Cardiac fibroblast (primary cell): ENCODE data around the gene FXYD5.

ENCODE experiments used
- DNase-seq, 2 donors: peaks; one replicate each; pipeline versions ENCODE4 v3.0.0 to v3.0.0-alpha.2; 2010; ENCODE audit warnings: low read depth in 2 of 2
- H3K4me3 ChIP-seq, 2 donors: replicated peaks in 1 of 2; 1 replicate in 1 of 2; 2 replicates in 1 of 2; pipeline ENCODE4 v1.5.1; 2011; ENCODE audit warnings: low read depth in 2 of 2, low read length in 2 of 2, mild to moderate bottlenecking in 2 of 2, moderate library complexity in 1 of 2
- TF ChIP-seq, protein P1 (sequence below): IDR thresholded peaks from one replicate; pipeline ENCODE4 v1.5.1; 2011; ENCODE audit warnings: low read depth, mild to moderate bottlenecking, low read length, inconsistent platforms

FXYD5 gene

DNA sequence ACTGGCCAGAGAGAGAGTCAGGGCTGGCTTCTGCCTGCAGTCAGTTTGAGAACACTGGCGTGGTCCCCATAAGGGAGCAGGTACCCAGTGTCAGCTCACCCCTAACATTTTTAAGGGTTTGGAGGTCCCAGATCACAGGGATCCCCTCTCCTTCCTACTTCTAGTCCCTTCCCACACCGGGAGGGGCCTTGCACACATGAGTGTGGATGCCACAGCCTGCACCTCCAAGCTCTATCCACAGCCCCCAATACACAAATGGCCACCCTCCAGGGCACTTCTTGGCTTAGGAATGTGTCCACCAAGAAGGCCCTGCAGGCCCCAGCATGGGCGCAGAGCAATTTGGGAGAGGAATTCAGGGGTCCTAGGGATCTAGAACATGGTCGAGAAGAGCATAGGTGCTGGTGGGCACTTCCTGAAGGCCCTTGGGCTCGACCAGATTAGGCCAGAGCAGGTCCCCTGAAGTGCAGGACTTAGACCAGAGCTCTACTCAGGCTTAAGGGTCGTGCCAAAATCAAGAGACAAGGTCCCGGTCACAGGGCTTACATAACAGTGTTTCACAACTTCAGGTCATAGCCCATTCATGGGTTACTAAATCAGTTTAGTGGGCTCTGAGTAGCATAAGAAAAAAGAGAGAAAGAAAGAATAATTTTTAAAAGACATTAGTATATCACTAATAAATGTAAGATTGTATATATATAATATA is 16.0 kb downstream of the FXYD5 start:
- DNase-seq: no peak
- TF ChIP-seq, protein P1, sequence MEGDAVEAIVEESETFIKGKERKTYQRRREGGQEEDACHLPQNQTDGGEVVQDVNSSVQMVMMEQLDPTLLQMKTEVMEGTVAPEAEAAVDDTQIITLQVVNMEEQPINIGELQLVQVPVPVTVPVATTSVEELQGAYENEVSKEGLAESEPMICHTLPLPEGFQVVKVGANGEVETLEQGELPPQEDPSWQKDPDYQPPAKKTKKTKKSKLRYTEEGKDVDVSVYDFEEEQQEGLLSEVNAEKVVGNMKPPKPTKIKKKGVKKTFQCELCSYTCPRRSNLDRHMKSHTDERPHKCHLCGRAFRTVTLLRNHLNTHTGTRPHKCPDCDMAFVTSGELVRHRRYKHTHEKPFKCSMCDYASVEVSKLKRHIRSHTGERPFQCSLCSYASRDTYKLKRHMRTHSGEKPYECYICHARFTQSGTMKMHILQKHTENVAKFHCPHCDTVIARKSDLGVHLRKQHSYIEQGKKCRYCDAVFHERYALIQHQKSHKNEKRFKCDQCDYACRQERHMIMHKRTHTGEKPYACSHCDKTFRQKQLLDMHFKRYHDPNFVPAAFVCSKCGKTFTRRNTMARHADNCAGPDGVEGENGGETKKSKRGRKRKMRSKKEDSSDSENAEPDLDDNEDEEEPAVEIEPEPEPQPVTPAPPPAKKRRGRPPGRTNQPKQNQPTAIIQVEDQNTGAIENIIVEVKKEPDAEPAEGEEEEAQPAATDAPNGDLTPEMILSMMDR: no peak
- H3K4me3 ChIP-seq: no peak overlapping the region

DNA sequence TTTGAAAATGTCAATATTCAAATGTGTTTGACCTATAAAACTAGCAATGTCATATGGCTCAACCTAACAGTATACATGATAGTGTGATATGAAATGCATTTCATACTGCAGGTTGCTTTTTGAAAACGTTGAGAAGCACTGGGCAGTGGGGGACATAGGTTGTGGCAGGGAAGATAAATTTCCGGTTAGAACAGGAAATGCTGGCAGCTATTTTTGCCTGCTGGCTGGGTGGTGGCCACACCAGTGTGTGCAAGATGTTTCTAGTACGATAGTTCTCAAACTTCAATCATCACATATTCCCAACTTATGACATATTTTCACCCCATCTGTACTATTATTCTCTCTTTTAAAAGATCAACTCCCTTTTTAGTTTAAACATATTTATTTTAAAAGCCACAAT is 17.2 kb downstream of the FXYD5 start:
- no peak overlapping the region for H3K4me3 ChIP-seq
- TF ChIP-seq, protein P1: no peak
- DNase-seq: no peak

DNA sequence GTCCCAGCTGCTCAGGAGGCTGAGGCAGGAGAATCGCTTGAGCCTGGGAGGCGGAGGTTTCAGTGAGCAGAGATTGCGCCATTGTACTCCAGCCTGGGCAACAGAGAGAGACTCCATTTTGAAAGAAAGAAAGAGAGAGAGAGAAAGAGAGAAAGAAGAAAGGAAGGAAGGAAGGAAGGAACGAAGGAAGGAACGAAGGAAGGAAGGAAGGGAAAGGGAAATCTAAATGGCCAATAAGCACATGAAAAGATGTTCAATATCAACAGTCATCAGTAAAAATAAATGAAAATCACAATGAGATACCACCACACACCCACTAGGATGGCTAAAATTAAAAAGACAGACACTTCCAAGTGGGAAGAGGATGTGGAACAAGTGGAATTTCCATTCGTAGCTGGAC is 19.7 kb downstream of the FXYD5 start:
- H3K4me3 ChIP-seq: no peak overlapping the region
- TF ChIP-seq, protein P1: no peak
- no peak for DNase-seq

DNA sequence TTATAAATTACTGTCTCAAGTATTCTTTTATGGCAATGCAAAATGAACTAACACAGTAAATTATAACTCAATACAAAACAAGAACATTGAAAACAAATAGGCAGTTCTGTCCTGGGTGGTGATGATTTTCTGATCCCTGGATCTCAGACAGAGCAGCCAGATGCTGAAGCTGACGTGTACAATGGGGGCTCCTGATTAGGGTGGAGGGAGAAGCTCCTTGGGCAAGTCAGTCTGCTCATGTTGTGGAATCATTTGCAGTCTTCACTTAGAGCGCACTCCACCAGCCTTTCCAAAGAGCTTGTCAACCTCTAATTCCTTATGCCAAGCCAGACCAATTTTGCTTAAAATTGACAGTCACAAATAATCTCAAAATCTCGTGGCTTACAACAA is 21.6 kb downstream of the FXYD5 start:
- TF ChIP-seq, protein P1: no peak
- H3K4me3 ChIP-seq: no peak overlapping the region
- no peak for DNase-seq

DNA sequence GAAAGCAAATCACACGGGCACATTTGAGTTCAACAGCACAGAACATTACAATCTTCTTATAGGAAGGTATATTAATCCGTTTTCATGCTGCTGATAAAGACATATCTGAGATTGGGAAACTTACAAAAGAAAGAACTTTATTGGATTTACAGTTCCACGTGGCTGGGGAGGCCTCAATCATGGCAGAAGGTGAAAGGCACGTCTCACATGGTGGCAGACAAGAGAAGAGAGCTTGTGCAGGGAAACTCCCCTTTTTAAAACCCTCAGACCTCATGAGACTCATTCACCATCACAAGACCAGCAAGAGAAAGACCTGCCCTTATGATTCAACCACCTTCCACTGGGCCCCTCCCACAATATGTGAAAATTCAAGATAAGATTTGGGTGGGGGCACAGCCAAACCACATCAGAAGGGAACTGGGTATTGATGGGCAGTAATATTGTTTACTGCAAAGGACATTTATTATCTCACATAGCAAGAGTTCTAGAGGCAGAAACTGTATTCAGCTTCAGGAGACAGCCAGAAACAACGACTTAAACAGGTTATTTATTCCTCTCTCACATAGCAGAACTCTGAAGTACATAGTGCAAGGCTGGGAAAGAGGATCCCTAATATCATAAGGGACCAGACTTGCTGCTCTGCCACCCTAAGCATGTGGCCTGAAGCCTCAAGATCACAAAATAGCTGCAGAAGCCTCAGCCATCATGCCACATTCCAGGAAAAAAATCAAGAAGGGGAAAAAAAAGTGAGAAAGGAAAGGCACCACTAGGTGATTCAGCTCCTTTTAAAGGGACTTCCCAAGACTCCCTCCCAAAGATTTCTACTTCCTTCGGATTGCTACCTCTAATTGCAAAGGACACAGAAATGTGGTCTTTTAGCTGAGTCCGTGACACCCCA is 23.1 kb downstream of the FXYD5 start:
- DNase-seq: no peak
- TF ChIP-seq, protein P1: no peak
- no peak overlapping the region for H3K4me3 ChIP-seq

DNA sequence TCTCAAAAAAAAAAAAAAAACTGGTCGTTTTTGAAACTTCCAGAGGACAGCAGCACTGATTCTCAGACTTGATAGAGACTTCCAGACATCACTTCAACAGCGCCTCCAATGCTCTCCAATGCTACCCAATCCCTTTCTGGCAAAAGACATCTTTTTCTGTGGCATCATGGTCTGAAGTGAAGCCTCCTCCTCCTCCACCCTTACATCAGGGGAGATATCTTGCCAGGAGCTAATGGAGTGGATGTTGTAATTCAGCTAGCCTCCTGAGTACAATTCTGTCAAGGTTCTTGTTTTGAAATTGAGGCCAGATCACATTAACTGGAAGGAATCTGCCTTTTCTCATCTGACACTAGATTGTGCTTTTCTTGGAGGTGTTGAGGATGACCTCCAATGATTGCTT is 24.2 kb downstream of the FXYD5 start:
- no peak overlapping the region for H3K4me3 ChIP-seq
- peak in 1 of 2 donors; percentile 44 for DNase-seq
- TF ChIP-seq, protein P1: no peak
